Upper lobe of right lung (tissue), 1 donor: ENCODE measurements around the gene NOVA2. TPM values are rescaled to one million over a fixed set of nuclear protein-coding genes. Genes with fewer than 3 reads are reported as not detected.

Experiments
- ATAC-seq: fragments of 200-7000 bp; cut with Tn5 transposase; one replicate; pipeline ENCODE4 v1.9.1; 2020; ENCODE audit warnings: mild to moderate bottlenecking, moderate library complexity
- DNase-seq: peaks from one replicate; pipeline ENCODE4 v3.0.0-alpha.2; 2020
- H3K27ac ChIP-seq: fragments of 200-600 bp; one replicate; pipeline ENCODE4 v1.8.0; 2022
- H3K27me3 ChIP-seq: fragments of 200-600 bp; one replicate; pipeline ENCODE4 v1.8.0; 2022; ENCODE audit warnings: mild to moderate bottlenecking
- H3K36me3 ChIP-seq: fragments of 200-600 bp; one replicate; pipeline ENCODE4 v1.8.0; 2022
- H3K4me1 ChIP-seq: fragments of 200-600 bp; one replicate; pipeline ENCODE4 v1.8.0; 2022
- H3K4me3 ChIP-seq: fragments of 200-600 bp; one replicate; pipeline ENCODE4 v1.8.0; 2022; ENCODE audit warnings: mild to moderate bottlenecking
- H3K9me3 ChIP-seq: fragments of 200-600 bp; one replicate; pipeline ENCODE4 v1.8.0; 2022
- intact Hi-C: fragments of 100-400 bp; cut with DNase I; formaldehyde crosslinking; loops from one replicate; pipeline ENCODE4 v1.11.0; 2022
- total RNA-seq: library from RNA; stranded (reverse); fragmentation: NEBNext Ultra II Directional; extraction: Animal tissue kit (Norgen Biotek cat#: 25700); gene quantifications from one replicate; pipeline ENCODE4 v1.2.1, GENCODE V29; 2021
- TF ChIP-seq, protein P1 (sequence below): fragments of 200-600 bp; IDR thresholded peaks from one replicate; pipeline ENCODE4 v1.8.0; 2022; ENCODE audit warnings: antibody characterized with exemption
- donor health status: DM: no; HTN: yes; CAD: no; lungs with severe emphysema.

NOVA2 gene
- total RNA-seq, 1 donor from 2014 or later = 21.2 TPM

DNA sequence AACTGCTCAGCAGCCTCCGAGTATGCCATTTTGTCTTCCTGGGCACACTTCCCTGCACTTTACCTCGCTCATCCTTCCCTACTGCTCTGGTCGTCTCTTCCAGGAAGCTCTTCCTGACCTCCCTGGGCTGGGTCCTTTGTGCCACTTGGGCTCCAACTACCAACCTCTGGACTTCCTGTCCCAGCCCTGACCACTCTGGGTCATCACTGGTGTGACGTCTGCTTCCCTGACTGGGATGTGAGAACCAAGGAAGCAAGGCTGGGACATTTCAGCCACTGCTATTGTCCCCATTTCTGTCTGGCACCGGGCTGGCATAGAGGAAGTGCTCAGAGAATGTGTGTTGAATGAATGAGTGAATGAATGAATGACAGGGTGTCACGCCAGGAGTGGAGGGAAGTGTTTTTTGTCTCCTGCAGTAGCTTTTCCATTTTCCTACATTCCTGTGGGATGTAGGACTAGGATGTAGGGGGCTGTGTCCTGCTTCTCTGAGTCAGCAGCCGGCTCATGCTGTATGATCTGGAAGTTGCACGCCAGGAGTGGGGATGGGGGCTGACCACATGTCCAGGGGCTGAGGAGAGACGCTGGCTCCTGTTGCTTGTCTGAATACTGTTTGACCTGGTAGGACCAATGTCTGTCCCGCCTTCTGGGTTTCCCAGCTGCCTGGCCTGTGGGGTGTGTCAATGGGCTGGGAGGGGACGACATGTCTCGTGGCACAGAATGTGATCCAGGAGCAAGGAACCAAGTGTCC lies 14.7 kb downstream of the NOVA2 start:
- DNase-seq (no peak), ATAC-seq (peak; percentile 8)
- Histone ChIP-seq H3K4me3 (no peak overlapping the region), H3K27me3 (peaks cover 15% of the 10 kb centered on the region), H3K4me1 (peaks cover 9% of the 10 kb centered on the region), H3K36me3 (no peaks in the 10 kb centered on the region), H3K27ac (peak overlapping the region; percentile 19), H3K9me3 (no peaks in the 10 kb centered on the region)
- TF ChIP-seq, protein P1, sequence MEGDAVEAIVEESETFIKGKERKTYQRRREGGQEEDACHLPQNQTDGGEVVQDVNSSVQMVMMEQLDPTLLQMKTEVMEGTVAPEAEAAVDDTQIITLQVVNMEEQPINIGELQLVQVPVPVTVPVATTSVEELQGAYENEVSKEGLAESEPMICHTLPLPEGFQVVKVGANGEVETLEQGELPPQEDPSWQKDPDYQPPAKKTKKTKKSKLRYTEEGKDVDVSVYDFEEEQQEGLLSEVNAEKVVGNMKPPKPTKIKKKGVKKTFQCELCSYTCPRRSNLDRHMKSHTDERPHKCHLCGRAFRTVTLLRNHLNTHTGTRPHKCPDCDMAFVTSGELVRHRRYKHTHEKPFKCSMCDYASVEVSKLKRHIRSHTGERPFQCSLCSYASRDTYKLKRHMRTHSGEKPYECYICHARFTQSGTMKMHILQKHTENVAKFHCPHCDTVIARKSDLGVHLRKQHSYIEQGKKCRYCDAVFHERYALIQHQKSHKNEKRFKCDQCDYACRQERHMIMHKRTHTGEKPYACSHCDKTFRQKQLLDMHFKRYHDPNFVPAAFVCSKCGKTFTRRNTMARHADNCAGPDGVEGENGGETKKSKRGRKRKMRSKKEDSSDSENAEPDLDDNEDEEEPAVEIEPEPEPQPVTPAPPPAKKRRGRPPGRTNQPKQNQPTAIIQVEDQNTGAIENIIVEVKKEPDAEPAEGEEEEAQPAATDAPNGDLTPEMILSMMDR = no peak
- intact Hi-C loops = no loop called here

DNA sequence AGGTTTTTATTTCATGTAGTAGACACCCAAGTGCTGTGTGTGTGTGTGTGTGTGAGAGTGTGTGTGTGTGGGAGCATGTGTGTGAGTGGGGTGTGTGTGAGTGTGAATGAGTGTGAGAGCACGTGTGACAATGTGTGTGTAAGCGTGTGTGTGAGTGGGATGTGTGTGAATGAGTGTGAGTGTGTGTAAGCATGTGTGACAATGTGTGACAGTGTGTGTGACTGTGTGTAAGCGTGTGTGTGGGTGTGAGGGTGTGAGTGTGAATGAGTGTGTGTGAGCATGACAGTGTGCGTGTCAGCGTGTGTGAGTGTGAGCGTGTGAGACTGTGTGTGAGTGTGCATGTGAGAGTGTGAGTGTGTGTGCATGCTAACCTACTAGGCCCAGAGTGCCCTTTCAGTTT lies 15.3 kb downstream of the NOVA2 start:
- Histone ChIP-seq H3K4me1 (peaks cover 9% of the 10 kb centered on the region), H3K36me3 (no peaks in the 10 kb centered on the region), H3K27me3 (peaks cover 20% of the 10 kb centered on the region), H3K4me3 (no peak overlapping the region), H3K9me3 (no peaks in the 10 kb centered on the region), H3K27ac (peak overlapping the region; percentile 30)
- DNase-seq (no peak), ATAC-seq (no peak)
- TF ChIP-seq, protein P1 = no peak
- intact Hi-C loops = no loop called here

DNA sequence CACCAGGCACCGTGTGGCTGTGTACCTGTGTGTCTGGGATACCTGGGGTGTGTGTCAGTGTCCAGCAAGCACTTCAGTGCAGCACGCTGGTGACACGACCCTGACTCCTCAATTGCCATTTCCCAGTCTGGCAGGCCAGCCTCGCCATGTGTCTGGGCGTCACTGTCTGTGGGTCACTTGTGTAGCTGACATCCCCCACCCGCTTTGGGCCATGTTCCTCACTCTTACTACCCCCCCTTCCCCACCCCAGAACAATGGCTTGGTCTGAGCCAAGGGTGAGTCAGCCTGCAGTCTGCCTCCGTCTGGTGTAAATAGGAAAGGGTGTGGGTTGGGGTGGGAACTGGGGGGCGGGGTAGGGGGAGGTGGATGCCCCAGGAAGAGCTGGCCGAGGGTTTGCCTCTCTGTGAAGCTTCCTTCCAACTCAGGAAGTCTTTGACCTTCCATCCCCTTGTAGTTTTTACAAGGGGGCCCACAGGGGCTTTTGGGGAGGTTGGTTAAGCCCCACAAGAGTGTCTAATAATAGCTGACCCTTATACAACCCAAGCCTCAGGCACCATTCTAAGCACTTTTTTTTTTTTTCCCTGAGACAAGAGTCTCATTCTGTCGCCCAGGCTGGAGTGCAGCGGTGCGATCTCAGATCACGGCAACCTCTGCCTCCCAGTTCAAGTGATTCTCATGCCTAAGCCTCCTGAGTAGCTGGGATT lies 17.6 kb downstream of the NOVA2 start:
- H3K36me3 ChIP-seq = no peaks in the 10 kb centered on the region
- peaks cover 20% of the 10 kb centered on the region for H3K27me3 ChIP-seq
- intact Hi-C loops = no loop called here
- no peaks in the 10 kb centered on the region for H3K9me3 ChIP-seq
- TF ChIP-seq, protein P1 = no peak
- H3K27ac ChIP-seq = peak overlapping the region; percentile 60
- H3K4me1 ChIP-seq = peaks cover 9% of the 10 kb centered on the region
- H3K4me3 ChIP-seq = no peak overlapping the region
- ATAC-seq = peak; percentile 67
- no peak for DNase-seq

DNA sequence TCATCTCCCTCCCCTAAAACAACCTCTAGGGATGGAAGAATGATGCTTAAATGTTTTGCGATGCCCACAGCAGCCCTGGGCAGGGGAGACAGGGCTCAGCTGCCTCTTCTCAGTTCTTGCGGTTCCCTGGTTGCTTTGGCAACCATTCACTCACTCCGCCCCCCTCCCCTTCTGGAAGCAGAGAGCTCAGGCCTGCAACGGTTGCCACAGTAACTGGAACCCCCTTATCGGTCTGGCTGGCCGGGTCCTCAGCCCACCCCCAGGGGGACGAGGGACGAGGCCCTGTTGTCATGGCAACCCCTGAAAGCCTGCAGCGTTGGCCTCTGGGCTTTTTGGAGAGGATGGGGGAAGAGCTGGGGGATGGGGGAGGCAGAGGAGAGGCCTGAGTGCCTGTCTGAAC lies 19.5 kb downstream of the NOVA2 start:
- Histone ChIP-seq H3K9me3 (no peaks in the 10 kb centered on the region), H3K4me3 (no peak overlapping the region), H3K36me3 (no peaks in the 10 kb centered on the region), H3K4me1 (peaks cover 9% of the 10 kb centered on the region), H3K27me3 (peaks cover 17% of the 10 kb centered on the region), H3K27ac (peak overlapping the region; percentile 36)
- TF ChIP-seq, protein P1 = no peak
- no peak for ATAC-seq
- DNase-seq = no peak
- intact Hi-C loops = no loop called here

DNA sequence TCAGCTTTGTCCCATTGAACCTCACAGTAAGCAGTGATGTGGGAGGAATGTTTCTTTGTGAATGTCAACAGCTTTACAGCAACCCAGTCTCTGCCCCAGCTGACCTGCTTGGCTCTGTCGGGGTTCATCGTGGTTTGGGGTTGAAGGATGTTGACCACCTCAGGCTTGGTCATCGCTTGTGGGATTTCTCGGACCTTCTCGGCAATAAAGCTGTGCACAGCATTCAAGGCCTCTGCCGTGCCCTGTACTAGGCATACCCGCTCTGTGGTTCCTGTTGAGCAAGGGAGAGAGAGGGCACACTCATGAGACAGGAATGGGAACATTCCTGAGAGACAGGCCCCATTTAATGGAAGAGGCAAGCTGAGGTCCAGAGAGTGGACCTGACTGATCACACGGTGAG lies 20.0 kb downstream of the NOVA2 start:
- DNase-seq (no peak), ATAC-seq (no peak)
- H3K4me1 ChIP-seq = peaks cover 9% of the 10 kb centered on the region
- intact Hi-C loops = no loop called here
- peak overlapping the region; percentile 36 for H3K27ac ChIP-seq
- H3K36me3 ChIP-seq = no peaks in the 10 kb centered on the region
- H3K4me3 ChIP-seq = no peak overlapping the region
- TF ChIP-seq, protein P1 = no peak
- peaks cover 14% of the 10 kb centered on the region for H3K27me3 ChIP-seq
- no peaks in the 10 kb centered on the region for H3K9me3 ChIP-seq
